Ascending aorta (tissue), 2 donors: ENCODE data around the gene TMEM128. TPM values are rescaled to one million over a fixed set of nuclear protein-coding genes. Genes with fewer than 3 reads are reported as not detected.
"Not testable (repeated sequence)": the region's sequence is repeated elsewhere in the genome, so short reads cannot be mapped to it uniquely, and the experiment has no call there.

Source experiments
- DNase-seq, 2 donors: peaks; one replicate each; pipeline ENCODE4 v3.0.0-alpha.2; 2019; ENCODE audit warnings: low spot score in 2 of 2
- H3K27ac ChIP-seq, 2 donors: fragments of 200-600 bp; sonication (generic); one replicate each; pipeline ENCODE4 v1.5.1; 2016 to 2017; ENCODE audit warnings: mild to moderate bottlenecking in 1 of 2
- H3K27me3 ChIP-seq: fragments of 200-600 bp; sonication (generic); one replicate; pipeline ENCODE4 v1.5.1; 2017
- H3K36me3 ChIP-seq, 2 donors: fragments of 200-600 bp; sonication (generic); one replicate each; pipeline ENCODE4 v1.5.1; 2016
- H3K4me1 ChIP-seq, 2 donors: fragments of 200-600 bp; sonication (generic); one replicate each; pipeline ENCODE4 v1.5.1; 2016 to 2017; ENCODE audit warnings: mild to moderate bottlenecking in 1 of 2
- H3K4me3 ChIP-seq, 2 donors: fragments of 200-600 bp; sonication (generic); one replicate each; pipeline ENCODE4 v1.5.1; 2016 to 2017; ENCODE audit warnings: mild to moderate bottlenecking in 1 of 2
- H3K9me3 ChIP-seq, 2 donors: fragments of 200-600 bp; sonication (generic); one replicate each; pipeline ENCODE4 v1.5.1; 2016
- intact Hi-C: fragments of 100-400 bp; cut with DNase I; formaldehyde crosslinking; loops from one replicate; pipeline ENCODE4 v1.15.1; 2023
- total RNA-seq: library from RNA; depleted of rRNA; stranded (reverse); fragments of >200 nt; gene quantifications from one replicate; pipeline ENCODE4 v1.1.0, GENCODE V29; 2016
- TF ChIP-seq, protein P1 (sequence below), 3 experiments: fragments of 200-600 bp in 2 of 3; fragments of 450-650 bp in 1 of 3; sonication (generic) in 2 of 3; IDR thresholded peaks; one replicate each; pipeline ENCODE4 v1.5.1; 2016 to 2019; ENCODE audit warnings: antibody characterized with exemption in 3 of 3, mild to moderate bottlenecking in 1 of 3, moderate library complexity in 1 of 3

Gene TMEM128
- total RNA-seq, 1 donor from 2014 or later: 0.64 TPM

DNA sequence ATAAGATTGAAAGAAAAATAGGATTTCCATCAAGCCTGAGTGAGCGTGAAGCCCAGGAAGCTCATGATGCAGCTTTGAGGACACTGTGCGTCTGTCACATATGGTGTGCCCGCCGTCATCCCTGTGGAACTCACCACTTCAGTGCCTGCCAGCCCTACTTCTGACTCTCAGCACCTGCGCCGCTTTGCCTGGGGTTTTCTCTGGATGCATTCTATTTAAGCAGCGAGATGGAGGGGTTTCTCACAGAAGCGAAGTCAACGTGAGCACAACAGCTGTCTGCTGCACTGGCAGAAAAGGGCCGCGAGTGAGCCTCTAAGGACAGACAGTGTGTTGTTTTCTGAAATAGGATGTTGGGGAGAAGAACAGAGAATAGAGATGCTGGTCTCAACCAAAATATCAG lies 6.2 kb upstream of the TMEM128 start:
- Histone ChIP-seq H3K27me3 (no peaks in the 10 kb centered on the region), H3K4me3 (no peak overlapping the region), H3K36me3 (no peaks in the 10 kb centered on the region), H3K27ac (no peak overlapping the region), H3K4me1 (no peaks in the 10 kb centered on the region), H3K9me3 (no peaks in the 10 kb centered on the region)
- intact Hi-C loops: loop anchor here (10.0 kb wide), 1 partner anchor 81 kb away; no protein-coding TSS in a partner anchor
- TF ChIP-seq, protein P1, sequence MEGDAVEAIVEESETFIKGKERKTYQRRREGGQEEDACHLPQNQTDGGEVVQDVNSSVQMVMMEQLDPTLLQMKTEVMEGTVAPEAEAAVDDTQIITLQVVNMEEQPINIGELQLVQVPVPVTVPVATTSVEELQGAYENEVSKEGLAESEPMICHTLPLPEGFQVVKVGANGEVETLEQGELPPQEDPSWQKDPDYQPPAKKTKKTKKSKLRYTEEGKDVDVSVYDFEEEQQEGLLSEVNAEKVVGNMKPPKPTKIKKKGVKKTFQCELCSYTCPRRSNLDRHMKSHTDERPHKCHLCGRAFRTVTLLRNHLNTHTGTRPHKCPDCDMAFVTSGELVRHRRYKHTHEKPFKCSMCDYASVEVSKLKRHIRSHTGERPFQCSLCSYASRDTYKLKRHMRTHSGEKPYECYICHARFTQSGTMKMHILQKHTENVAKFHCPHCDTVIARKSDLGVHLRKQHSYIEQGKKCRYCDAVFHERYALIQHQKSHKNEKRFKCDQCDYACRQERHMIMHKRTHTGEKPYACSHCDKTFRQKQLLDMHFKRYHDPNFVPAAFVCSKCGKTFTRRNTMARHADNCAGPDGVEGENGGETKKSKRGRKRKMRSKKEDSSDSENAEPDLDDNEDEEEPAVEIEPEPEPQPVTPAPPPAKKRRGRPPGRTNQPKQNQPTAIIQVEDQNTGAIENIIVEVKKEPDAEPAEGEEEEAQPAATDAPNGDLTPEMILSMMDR (IDR thresholded peaks at IDR 0.05): no peak
- peak in 1 of 2 donors; percentile 59 for DNase-seq

DNA sequence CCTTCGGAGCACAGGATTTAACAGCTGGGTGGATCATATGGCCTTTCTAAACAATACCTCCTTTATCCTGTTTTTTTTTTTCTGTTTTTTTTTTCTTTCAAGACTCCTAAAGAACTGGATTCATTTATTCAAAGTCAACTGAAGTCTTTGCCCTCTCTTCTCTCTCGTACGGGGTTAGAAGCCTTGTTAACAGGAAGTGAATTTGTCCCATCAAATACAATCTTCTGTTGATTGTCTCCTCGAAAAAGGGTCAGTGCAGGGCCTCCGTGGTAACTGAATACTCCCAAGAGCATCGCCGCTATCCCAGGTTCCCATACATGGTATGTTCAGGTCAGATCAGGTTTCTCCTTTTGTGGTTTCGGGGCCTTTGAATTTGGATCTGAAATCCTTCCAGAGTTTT lies 1.8 kb upstream of the TMEM128 start:
- peaks cover 2 to 11% of the 10 kb centered on the region in 2 donors for H3K4me1 ChIP-seq
- no peak overlapping the region for H3K27ac ChIP-seq
- DNase-seq: peak in 1 of 2 donors; percentile 25
- TF ChIP-seq, protein P1 (IDR thresholded peaks at IDR 0.05): no peak
- H3K4me3 ChIP-seq: no peak overlapping the region
- H3K36me3 ChIP-seq: peaks cover 0 to 8% of the 10 kb centered on the region in 2 donors
- intact Hi-C loops: loop anchor here (5.0 to 10.0 kb wide), 3 partner anchors 85 to 955 kb away; partner anchors contain the start of gene RGS12
- H3K27me3 ChIP-seq: no peaks in the 10 kb centered on the region
- H3K9me3 ChIP-seq: no peaks in the 10 kb centered on the region

- H3K27me3 ChIP-seq, H3K4me3 ChIP-seq, H3K9me3 ChIP-seq: not testable (repeated sequence)
- intact Hi-C loops: loop anchor here (5.0 to 10.0 kb wide), 2 partner anchors 292 to 955 kb away; partner anchors contain the start of gene RGS12
- Histone ChIP-seq H3K4me1 (peaks cover 2 to 11% of the 10 kb centered on the region in 2 donors), H3K36me3 (peaks cover under 1 to 14% of the 10 kb centered on the region in 2 donors), H3K27ac (peak overlapping the region in 1 of 2 donors; percentile 96)
- DNase-seq: peak in 1 of 2 donors; percentile 46
These were observed 1.3 kb upstream of the TMEM128 start for GRCh38 chr4:4249342-4249741.

GRCh38 chr4:4248885-4249203 lies 821 bp upstream of the TMEM128 start:
- H3K36me3 ChIP-seq: peaks cover 5 to 19% of the 10 kb centered on the region in 2 donors
- H3K27ac ChIP-seq: peak overlapping the region; percentile 89 to 96
- H3K4me3 ChIP-seq: peak overlapping the region; percentile 69 to 86
- intact Hi-C loops: loop anchor here (1.0 to 10.0 kb wide), 4 partner anchors 41 to 954 kb away; partner anchors contain the start of genes LYAR, RGS12 and ZBTB49
- TF ChIP-seq, protein P1 (IDR thresholded peaks at IDR 0.05): no peak
- DNase-seq: peak in 1 of 2 donors; percentile 45
- no peaks in the 10 kb centered on the region for H3K9me3 ChIP-seq
- H3K27me3 ChIP-seq: no peaks in the 10 kb centered on the region
- H3K4me1 ChIP-seq: peaks cover 2 to 11% of the 10 kb centered on the region in 2 donors

- Histone ChIP-seq H3K4me3 (peak overlapping the region; percentile 69 to 86), H3K9me3 (no peaks in the 10 kb centered on the region), H3K27ac (peak overlapping the region; percentile 89 to 96), H3K4me1 (peaks cover 2 to 11% of the 10 kb centered on the region in 2 donors), H3K27me3 (no peaks in the 10 kb centered on the region), H3K36me3 (peaks cover 10 to 30% of the 10 kb centered on the region in 2 donors)
- TF ChIP-seq, protein P1 (IDR thresholded peaks at IDR 0.05): no peak
- no peak for DNase-seq
- intact Hi-C loops: loop anchor here (1.0 to 10.0 kb wide), 4 partner anchors 43 to 953 kb away; partner anchors contain the start of genes LYAR, RGS12 and ZBTB49
These were observed 361 bp downstream of the TMEM128 start for GRCh38 chr4:4247696-4248028.

GRCh38 chr4:4245172-4245571 lies 2.9 kb downstream of the TMEM128 start:
- Histone ChIP-seq H3K27me3 (no peaks in the 10 kb centered on the region), H3K36me3 (peaks cover 19 to 51% of the 10 kb centered on the region in 2 donors), H3K27ac (no peak overlapping the region), H3K9me3 (no peaks in the 10 kb centered on the region), H3K4me3 (no peak overlapping the region), H3K4me1 (peaks cover 2 to 11% of the 10 kb centered on the region in 2 donors)
- DNase-seq: peak in 1 of 2 donors; percentile 28
- TF ChIP-seq, protein P1 (IDR thresholded peaks at IDR 0.05): no peak
- intact Hi-C loops: loop anchor here (5.0 to 10.0 kb wide), 2 partner anchors 288 to 950 kb away; partner anchors contain the start of gene RGS12

DNA sequence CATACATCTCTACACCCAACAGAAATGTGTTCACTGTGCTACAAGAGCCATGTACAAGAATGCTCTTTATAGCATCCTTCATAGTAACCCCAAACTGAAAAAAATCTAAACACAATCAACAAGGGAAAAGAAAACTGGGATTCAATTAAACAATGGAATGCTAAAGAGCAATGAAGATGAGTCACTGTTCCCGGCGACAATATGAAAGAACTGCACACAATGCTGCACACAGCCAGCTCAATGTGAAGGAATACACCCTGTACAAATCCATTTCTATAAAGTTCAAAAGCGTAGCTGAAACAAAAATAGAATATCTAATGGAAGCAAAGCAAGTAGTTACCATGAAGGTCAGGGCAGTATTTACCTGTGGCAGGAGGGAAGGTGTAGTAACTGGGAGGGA lies 8.5 kb downstream of the TMEM128 start:
- H3K4me1 ChIP-seq, H3K27me3 ChIP-seq, H3K9me3 ChIP-seq, DNase-seq, intact Hi-C loops, H3K27ac ChIP-seq, H3K4me3 ChIP-seq: not testable (repeated sequence)
- peaks cover 40 to 72% of the 10 kb centered on the region in 2 donors for H3K36me3 ChIP-seq
